Activated CD4-positive, CD25-positive, alpha-beta regulatory T cell (primary cell): ENCODE measurements around the gene SMIM5.

ENCODE experiments used
- DNase-seq, 4 experiments: peaks; one replicate each; lab custom pipeline; 2025; lab: John Stamatoyannopoulos, UW

The SMIM5 gene

DNA sequence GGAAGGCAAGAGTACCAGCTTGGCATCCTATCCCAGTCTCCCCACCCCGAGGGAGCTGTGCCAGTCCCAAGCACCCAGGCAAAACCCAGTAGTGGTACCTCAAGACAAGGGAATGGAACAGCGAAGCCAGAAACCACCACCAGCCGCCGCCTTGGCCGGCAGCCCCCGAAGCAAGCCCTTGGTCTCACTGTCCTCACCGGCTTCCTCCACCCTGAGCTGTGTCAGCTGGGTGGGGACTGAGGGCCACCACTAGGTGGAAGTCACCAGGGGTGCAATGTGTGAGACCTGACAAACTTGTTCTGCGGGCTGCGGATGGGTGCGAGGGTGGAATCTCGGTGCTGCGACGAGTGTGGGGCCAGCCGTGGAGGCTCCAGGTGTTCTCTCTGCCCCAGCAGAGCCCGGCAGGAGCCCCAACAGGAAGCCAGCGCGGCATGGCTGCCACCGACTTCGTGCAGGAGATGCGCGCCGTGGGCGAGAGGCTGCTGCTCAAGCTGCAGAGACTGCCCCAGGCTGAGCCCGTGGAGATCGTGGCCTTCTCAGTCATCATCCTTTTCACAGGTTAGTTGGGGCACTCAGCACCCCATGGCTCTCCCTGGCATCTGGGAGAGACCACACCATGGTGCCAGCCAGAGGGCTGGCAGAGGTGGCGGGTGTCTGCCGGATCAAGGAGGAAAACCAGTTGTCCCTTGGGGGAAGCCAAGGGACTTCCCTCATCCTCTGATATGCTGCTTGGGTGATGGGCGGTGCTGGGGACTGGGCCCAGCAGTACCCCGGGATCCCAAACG, 6.7 kb downstream of the SMIM5 start:
- DNase-seq = no peak

DNA sequence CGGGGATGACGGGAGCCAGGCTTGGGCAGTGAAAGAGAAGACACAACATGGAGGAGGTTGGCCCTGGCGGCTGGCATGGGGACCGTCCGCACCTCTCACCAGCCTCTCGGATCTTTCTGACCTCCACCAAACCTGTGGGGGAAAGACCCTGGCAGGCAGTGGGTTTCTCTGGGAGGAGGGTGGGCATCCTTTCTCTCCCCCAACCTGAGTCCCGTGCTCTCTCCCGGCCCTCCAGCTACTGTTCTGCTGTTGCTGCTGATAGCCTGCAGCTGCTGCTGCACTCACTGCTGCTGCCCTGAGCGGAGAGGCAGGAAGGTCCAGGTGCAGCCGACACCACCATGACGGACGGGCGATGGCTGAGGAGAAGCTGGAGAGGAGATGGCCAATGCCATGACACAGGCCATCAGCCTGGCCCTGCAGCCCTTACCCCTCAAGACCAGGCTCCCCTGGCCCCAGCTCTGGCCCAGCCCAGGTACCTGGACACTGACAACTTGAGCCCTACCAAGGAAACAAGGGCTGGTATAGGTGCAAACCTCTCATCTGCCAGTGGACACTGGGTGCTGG, 7.4 kb downstream of the SMIM5 start:
- no peak for DNase-seq

DNA sequence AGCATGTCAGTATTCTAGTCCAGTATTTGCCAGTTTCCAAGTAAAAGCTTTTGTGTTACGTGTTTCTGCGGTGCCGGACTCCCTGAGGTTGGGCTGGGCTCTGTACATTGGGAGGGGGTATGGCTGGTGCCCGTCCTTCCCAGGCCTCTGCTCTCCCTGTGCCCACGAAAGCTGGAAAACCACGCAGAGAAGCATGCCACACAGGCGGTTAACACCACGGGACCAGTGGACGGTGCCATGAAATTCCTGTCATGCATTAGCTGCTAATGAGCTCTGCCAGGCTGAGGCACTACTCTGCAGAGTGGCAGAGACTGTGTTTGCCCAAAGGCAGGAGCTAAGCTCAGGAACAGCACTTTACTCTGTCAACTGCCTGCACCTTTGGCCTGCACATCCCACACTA, 8.1 kb downstream of the SMIM5 start:
- no peak for DNase-seq

DNA sequence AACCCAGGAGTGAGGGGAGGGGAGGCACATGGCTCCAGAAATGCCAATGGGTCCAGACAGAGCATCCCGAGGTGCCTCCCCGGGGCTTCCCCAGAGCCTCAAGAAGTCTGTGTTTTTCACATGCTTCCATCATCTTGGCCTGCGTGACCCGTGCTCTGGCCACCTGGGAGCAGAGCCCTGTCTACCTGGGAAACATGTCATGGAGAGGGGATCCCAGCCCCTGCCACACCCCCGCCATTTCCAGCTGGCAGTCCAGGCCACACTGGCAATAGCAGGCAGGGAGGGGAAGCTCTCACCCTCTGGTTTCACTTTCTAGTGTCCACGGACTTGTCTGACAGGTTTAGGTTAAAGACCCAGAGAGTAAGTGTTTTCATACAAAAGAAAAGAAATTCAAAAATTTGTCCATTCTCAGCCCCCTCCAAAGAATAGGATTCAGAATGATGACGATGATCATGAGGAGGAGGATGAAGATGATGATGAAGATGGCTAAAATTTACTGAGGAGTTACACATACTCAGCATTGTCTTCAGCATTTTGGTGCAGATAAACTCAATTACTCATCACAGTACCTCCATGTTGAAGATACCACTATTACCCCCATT, 9.0 kb downstream of the SMIM5 start:
- no peak for DNase-seq

DNA sequence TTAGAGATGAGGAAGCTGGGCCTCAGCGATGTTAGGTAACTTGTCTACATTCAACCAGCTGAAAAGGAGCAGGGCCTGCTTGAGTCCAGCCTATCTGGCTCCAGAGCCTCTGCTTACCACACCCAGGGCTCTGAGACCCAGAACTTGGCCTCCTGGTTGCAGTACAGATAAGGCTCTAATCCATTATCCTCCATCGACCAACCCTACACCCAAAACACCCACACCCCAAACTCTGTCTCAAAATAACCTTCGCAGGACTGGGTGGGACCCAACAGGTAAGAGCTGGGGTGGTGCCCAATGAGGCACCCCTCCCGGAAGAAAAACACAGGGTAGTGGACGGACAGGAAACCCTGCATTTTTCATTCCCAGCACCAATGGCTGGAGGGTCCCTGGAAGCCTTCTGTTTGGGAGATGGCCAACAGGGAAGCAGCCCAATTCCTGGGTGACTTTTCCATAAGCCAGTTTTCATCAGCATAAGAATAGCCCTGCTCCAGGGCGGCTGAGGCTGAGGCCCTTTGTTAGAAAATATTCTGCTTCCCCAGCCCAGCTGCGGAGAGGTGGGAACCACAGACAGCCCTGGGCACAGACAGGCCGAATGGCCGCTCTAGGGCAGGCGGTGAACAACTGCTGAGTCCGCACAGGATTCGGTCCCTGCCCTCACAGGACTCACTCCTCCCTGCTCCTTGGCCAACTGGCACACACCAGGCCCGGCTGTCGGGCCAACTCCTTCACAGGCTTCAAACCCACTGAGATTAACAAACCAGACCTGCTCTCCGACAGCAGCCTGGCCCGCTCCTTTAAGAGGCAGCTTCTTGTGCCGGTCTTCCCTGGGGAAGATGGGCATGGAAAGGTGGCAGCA, 9.8 kb downstream of the SMIM5 start:
- DNase-seq = no peak

DNA sequence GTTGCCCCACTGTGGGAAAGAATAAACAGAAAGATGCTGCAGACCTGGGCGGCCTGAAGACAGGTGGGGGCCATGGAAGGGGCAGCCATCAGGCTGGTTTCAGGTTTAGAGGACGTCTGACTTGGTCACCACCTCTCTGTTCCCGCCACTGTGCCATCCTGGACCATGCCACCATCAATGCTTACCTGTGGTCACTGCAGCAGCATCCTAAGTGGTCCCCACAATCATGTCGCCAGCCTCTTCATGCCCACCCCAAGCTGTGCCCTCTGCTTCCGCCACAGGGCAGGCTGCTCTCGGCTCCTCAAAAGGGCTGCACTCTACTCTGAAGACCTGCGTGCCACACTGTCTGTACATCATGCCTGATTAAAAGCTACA, 10.4 kb downstream of the SMIM5 start:
- no peak for DNase-seq

DNA sequence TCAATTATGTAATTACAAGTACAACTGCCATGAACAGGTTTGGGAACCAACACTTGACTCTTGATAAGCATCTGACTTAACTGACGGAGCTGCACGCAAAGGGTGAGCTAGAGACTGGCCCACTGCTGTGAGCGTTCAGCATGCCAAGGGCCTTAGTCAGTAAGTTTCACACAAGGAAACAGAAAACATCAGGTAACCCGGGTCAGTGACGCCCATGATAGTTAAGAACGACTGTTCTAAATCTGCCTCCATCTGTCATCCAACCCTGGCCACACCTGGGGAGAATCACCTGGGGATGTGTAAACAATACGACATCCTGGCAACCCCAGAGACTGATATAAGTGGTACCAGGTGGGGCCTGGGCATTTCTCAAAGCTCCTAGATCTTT, 12.3 kb downstream of the SMIM5 start:
- DNase-seq = no peak

DNA sequence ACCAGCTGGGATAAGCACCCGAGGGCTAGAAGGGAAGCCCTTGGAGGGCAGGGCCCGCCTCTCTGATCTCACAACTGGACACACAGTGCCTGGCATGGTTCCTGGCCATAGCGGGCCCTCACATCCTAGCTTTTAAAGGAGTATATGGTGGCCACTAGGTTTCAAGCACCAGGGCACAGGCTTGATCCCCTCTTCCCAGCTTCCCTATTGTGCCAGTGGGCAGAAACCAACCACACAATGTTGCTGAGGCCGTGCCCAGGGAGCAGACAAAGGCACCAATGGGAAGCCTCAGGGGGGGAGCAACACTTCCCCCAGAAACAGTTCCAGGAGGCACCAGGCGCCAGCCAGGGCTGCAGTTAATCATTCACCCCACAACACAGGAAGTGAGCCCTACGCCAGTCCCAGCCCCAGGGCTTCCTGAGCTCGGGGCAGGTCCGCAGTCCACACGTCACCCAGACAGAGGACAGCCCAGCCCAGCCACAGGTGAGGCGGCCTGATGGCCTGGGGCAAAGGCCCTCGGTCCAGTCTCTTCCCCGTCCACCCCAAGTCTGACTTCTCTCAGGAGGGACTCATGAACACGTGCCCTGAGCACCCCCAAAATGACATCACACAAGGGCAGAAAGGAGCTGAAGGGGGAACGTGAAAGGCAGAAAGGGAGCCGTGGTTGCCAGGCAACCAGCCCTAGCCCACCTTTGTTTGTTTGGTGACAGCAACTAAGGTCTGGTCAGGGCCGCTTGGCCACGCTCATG, 12.8 kb downstream of the SMIM5 start:
- DNase-seq = no peak

DNA sequence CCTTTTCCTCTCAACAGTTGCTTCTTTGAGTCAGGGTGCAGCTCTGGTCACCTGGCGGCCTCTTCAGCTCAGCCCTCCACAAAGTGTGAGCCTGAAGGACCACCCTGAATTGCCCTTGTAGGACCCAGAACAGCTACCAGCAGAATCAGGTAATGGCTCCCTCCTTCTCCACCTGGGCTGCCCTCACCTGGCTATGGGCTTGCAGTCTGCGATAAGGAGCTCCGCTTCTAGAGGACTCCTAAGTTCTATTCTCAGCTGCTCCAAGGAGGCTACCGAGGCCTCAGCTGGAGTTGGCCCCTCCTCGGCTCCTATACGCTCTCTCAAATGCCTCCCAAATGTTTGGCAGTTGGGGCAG, 13.4 kb downstream of the SMIM5 start:
- DNase-seq = no peak

DNA sequence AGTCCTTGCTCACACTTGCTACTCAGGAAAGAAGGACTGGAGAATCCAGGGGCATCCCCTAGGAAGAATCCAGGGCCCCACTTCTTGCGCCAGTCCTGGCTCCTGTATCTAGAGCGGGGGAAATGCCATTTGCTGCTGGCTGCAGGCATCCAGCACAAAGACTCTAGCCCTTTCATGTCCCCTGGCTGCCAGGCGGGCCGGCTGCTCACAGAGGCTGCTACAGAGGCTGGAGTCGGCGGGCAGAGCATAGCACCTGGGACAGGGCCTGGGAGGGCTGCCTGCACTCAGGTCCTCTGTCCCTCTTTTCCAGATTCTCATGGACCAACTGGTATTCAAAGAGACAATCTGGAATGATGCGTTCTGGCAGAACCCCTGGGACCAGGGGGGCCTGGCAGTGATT, 13.8 kb downstream of the SMIM5 start:
- DNase-seq = no peak

DNA sequence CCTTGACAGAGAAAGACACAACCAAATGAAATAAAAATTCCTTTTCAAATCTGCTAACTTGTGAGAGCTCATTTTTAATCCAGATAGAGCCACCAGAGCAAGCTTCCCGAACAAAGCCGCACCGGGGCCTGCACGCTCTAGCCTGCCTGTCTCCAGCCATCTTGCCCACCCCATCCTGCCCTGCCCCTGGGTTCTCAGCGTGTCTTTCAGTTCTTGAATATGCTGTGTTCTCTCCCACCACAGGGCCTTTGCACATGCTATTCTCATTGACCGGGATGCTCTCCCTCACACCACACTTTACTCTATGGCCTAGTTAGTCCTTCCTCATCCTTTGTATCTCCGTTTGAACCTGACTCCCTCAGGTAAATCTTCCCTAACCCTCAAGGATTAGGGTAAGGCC, 14.7 kb downstream of the SMIM5 start:
- no peak for DNase-seq

DNA sequence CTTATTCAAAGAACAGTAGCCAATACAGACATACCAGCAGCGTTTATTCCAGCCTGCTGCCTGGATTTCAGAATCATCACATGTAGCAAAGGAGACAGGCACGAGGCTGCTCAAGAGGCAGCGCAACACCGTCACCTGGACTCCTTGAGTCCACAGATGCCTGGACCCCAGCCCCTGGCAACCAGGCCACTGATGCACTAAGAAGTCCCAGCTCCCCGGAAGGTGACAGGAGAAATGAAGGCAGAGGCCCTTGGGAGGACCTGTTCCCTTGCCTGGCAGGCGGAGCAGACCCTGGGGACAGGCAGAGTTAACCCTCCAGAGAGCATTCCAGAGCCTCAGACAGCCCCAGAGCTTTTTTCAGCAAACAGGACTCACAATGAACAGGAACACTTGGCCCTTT, 16.5 kb downstream of the SMIM5 start:
- DNase-seq = no peak

DNA sequence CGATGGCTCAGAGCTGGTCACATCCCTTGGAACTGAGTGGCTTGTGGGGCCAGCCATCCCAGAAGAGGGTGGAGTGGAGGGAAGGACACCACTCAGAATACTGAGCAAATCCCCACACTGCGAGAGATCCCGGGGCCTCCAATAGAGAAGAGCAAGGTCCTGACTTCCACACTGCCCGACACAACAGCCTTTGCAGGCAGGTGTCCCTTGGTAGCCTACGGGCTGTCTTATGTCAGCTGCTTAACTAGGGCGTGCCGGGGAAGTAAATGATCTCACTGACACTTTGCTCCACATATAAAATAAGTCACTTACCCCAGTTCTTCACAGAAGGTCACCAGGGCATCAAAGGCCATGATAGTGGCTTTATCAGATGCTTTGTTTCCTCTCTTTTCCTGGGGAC, 17.6 kb downstream of the SMIM5 start:
- no peak for DNase-seq

DNA sequence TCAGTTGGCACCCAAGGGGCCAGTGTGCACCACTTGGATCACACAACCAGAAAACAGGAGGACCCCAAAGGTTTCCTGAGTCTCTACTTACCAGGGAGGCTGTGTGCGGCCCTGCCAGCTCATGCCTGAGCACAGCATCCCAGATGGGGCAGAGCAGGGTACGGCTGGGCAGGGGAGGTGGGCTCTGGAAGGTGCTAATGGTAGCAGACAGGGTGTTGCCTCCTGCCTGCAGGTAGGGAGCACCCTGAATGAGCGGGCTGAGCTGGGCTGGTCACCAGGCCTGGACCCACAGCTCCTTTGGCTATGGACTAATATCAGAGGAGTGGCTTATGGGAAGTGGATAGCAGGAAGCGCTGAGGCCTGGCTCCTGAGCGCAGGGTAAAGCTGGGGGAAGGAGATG, 19.1 kb downstream of the SMIM5 start:
- DNase-seq = no peak

DNA sequence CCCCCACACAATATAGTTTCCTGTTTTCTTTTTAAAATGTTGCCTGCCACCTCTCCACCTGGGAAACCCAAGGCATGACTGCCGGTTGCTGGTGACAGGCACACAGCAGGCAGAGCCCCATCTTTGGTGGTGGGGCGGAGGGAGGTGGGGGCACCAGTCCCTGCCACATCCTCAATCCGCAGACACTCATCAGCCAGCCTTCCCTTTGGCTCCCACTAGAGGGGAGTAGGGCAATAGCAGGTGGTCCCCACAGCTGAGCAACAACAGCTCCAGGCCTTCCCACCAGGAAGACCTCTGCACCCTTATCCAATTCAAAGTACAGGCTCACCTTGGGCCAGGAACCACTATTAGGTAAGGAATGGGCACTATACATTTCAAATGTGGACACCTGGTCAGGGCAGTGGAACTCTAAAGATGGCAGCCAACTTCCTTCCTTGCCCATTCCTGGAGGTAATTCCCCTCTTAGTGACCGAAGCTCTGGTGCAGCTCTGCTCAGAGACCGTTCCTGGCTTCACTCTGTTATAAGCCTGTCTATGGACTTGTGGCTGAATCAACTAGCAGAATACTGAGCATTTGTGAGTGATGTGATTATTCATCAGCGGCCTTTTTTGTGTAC, 19.8 kb downstream of the SMIM5 start:
- no peak for DNase-seq

DNA sequence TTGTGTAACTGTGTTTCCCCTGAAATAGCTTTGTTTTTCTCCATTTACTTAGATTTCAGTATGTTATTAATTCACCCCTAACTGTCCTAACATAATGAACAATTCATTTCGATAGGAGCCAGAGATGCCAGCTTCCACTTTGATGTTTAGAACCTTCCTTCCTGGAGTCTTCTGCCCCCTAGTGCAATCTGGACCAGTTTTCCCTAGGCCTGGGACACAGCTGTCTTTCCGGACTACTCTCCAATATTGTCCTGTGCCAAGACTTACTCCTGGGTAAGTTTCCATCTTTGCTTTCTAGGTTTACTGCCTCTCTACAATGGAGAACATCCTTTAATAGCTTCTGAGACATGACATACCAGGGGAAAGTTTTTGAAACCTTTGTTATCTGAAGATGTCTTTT, 20.9 kb downstream of the SMIM5 start:
- DNase-seq = no peak

DNA sequence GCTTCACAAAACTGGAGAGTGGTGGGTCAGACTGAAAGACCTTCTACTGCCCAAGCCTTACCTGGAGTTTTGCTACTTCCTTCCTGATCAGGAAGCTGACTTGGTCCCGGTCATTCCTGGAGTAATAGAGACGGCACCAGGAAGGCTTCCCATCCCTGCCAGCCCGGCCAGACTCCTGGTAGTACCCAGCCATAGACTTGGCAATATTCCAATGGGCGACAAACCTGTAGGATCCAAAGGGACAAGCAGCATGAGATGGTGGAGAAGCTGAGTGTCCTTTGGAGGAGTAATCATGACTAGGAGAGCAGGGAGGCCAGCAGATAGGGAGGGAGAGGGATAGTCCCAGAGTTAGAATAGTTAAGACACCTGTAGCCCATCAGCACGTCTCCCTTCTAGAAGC, 25.0 kb downstream of the SMIM5 start:
- DNase-seq = no peak

DNA sequence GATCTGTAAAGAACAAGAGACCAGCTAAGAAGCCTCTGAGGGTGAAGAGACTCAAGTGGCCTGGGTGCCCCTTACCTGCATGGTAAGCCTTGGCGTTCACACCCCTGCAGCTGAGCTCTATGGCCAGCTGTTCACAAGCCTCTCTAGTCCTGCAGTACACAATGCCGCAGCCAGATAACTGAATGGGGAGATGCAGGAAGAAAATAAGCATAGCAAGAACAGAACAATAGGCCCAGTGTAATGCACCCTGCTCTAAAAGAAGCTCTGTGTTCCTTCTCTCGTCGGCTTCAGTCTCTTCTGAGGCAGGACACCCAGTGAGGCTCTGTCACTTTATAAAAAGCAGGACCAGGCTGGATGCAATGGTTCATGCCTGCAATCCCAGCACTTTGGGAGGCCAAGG, 28.3 kb downstream of the SMIM5 start:
- DNase-seq = no peak

DNA sequence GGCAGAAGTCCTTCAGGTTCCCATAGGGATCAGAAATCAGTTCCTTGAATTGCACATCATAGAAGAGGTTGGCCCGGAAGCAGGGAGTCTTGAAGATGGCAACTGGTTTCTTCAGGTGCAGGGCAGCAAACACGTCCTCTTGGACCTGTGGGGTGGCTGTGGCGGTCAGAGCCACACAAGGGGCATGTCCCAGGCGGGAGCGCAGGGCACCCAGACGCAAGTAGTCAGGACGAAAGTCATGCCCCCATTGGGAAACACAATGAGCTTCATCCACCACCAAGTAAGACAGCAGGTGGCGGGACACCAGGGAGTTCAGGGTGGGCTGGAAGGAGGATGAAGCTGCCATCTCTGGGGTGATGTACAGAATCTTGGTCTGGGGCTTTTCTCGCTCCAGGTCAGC, 29.3 kb downstream of the SMIM5 start:
- no peak for DNase-seq

DNA sequence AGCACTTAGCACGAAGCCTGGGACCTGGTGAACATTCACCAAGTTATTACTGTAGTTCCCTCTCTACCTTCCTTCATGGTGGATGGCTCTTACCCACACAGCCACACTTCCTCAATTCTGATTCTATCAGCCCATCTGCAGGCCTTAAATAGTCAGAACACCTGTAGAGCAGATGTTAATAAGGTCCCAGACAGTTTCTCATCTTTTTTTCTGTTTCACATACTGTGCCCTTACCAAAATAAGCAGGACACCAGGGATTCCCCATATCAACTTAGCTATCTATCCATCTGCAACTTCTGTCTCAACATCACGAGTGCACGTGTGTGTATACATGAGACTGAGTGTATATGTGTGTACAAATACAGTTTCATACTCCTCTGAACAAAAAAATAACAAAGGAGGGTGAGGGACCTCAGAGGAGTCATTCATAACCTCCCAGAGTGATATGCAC, 30.9 kb downstream of the SMIM5 start:
- no peak for DNase-seq

DNA sequence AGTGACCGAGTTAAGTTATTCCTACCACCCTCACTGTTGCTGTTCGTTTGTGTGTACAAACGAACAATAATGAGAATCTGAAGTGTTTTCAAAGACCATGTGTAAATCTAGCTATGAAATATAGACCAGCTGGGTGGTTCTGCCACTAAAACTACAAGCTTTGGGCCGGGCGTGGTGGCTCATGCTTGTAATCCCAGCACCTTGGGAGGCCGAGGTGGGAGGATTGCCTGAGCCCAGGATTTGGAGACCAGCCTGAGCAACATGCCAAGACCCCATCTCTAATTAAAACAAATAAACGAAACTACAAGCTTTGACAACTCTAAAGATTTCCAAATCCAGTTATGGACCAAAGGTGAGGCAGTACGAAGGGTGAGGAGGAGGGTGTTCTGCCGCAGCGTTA, 32.7 kb downstream of the SMIM5 start:
- DNase-seq = no peak
